ENCODE results near the gene SLC5A11.

Gene SLC5A11

DNA sequence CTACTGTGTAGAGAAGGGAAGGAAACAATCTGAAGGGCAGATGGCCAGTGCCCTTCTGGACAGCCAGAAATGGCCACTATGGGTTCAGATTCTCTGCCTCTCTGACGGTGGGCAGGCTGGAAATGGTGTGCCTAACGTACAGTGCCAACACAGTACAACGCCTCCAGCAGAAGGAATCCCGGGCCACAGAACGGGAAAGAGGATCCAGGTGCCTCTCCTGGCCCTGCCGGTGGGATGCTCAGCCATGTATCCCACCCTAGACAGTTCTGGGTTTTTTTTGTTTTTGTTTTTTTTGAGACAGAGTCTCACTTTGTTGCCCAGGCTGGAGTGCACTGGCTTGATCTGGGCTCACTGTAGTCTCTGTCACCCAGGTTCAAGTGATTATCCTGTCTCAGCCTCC, 71.5 kb downstream of the SLC5A11 start:
- in situ Hi-C loops (cut with MboI; ENCODE audit: low sequenced_read_pairs), result no loop called here

- in situ Hi-C loops (cut with MboI; ENCODE audit: low sequenced_read_pairs), result no loop called here
Measured at GRCh38 chr16:24917891-24918290, 72.1 kb downstream of the SLC5A11 start.

GRCh38 chr16:24918641-24919040, 72.9 kb downstream of the SLC5A11 start:
- in situ Hi-C loops (cut with MboI; ENCODE audit: low sequenced_read_pairs), result no loop called here

GRCh38 chr16:24919536-24919935, 73.8 kb downstream of the SLC5A11 start:
- in situ Hi-C loops (cut with MboI; ENCODE audit: low sequenced_read_pairs), result no loop called here

- in situ Hi-C loops (cut with MboI; ENCODE audit: low sequenced_read_pairs), result no loop called here
Measured at GRCh38 chr16:24920568-24920967, 74.8 kb downstream of the SLC5A11 start.

- in situ Hi-C loops (cut with MboI; ENCODE audit: low sequenced_read_pairs), result no loop called here
Measured at GRCh38 chr16:24921229-24921628, 75.5 kb downstream of the SLC5A11 start.

GRCh38 chr16:24925163-24925562, 79.4 kb downstream of the SLC5A11 start:
- in situ Hi-C loops (cut with MboI; ENCODE audit: low sequenced_read_pairs), result no loop called here

DNA sequence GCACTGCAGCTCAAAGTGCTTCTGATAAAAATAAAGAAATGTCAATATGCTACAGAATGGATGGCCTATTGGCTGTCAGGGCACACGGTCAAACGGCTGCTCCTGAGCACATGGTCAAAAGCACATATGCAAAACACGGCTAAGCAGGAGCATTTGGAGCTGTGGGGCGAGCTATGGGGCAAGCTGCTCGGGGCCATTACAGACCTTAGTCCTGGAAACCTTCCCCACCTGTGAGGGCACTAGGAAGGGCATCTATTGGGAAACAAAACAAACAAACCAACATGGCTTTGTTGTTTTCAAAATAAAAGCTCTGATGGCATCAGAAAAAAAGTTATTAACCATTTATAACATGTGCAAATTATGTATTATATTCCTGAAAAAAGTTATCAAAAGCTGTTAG, 83.6 kb downstream of the SLC5A11 start:
- in situ Hi-C loops (cut with MboI; ENCODE audit: low sequenced_read_pairs), result no loop called here

DNA sequence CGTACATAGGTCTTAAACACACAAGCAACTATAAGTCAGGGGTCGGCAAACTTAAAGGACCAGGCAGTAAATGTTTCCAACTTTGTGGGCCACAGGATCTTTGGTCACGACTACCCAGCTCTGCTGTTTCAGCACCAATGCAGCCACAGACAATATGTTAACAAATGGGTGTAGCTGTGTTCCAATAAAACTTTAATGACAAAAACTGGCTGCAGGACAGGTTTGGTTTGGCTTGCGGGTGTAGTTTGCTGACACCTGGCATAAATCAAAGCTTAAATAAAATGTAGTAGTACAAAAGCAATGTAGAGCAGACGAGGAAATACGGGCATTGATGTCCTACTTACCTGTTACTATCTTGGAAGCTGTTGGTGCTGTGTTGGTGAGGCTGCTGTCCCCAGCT, 84.7 kb downstream of the SLC5A11 start:
- in situ Hi-C loops (cut with MboI; ENCODE audit: low sequenced_read_pairs), result no loop called here

GRCh38 chr16:24931091-24931490, 85.3 kb downstream of the SLC5A11 start:
- in situ Hi-C loops (cut with MboI; ENCODE audit: low sequenced_read_pairs), result no loop called here

GRCh38 chr16:24935336-24935735, 89.6 kb downstream of the SLC5A11 start:
- in situ Hi-C loops (cut with MboI; ENCODE audit: low sequenced_read_pairs), result no loop called here

- in situ Hi-C loops (cut with MboI; ENCODE audit: low sequenced_read_pairs), result no loop called here
Measured at GRCh38 chr16:24936151-24936550, 90.4 kb downstream of the SLC5A11 start.

DNA sequence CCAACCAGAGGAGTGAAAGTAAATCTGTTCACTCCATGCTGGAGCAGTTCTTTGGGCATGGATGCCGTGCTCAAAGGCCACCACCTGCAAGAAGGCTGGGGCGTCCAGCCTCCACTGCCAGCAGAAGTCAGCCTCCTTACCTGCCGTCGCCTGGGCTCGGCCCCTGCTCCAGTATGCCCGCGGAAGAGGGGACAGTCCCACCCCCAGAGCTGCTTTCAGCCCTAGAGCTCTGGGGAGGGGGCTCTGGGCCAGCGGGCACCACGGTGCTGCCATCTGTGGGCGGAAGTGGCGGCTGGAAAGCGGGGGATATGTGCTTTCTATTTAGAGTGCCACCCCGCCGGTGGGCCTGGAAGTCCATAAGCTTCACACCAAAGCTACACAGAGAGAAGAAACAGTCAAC, 93.5 kb downstream of the SLC5A11 start:
- in situ Hi-C loops (cut with MboI; ENCODE audit: low sequenced_read_pairs), result no loop called here

- in situ Hi-C loops (cut with MboI; ENCODE audit: low sequenced_read_pairs), result no loop called here
Measured at GRCh38 chr16:24939738-24940137, 94.0 kb downstream of the SLC5A11 start.

DNA sequence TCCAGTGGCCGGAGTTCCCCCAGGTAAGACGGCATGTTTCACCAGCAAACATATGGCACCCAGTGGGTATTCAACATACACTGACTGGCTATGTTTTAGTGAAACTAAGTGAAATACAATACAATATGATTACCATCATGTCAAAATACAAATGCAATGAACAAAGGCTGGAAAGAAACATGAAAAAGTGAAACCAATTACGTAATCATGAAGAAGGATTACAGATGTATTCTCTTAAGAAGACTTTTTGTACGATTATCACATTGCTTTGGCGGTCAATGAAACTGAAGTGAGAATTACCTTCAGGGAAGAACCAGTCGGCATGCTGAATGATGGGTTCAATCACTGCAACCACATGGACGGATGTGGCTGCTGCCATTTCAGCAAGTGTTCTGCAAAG, 97.7 kb downstream of the SLC5A11 start:
- in situ Hi-C loops (cut with MboI; ENCODE audit: low sequenced_read_pairs), result no loop called here

DNA sequence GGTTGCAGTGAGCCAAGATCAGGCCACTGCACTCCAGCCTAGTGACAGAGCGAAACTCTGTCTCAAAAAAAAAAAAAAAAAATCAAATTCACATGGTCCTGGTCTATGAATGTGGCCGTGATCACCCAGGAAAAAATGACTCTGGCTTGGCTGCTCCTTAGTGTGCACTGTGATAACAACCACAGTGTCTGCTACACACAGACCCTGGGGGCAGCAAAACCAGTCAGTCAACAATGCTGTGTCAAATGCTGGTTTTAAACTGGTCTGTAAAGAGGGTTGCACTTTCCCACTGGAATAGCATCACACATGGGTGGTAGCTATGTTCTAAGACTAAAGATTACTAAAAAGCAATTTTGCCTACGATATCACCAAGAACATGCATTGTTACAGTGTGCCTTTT, 98.4 kb downstream of the SLC5A11 start:
- in situ Hi-C loops (cut with MboI; ENCODE audit: low sequenced_read_pairs), result no loop called here

- in situ Hi-C loops (cut with MboI; ENCODE audit: low sequenced_read_pairs), result no loop called here
Measured at GRCh38 chr16:24946155-24946554, 100.4 kb downstream of the SLC5A11 start.

GRCh38 chr16:24950275-24950674, 104.5 kb downstream of the SLC5A11 start:
- in situ Hi-C loops (cut with MboI; ENCODE audit: low sequenced_read_pairs), result no loop called here

DNA sequence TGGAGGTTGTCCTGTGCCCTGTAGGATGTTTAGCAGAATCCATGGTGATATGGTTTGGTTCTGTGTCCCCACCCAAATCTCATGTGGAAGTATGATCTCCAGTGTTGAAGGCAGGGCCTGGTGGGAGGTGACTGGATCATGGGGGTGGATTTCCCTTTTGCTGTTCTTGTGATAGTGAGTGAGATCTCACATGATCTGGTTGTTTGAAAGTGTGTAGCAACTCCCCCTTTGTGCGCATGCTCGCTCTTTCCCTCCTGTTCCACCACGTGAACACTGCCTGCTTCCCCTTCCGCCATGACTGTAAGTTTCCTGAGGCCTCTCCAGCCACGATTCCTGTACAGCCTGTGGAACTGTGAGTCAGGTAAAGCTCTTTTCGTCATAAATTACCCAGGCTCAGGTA, 107.5 kb downstream of the SLC5A11 start:
- in situ Hi-C loops (cut with MboI; ENCODE audit: low sequenced_read_pairs), result no loop called here

DNA sequence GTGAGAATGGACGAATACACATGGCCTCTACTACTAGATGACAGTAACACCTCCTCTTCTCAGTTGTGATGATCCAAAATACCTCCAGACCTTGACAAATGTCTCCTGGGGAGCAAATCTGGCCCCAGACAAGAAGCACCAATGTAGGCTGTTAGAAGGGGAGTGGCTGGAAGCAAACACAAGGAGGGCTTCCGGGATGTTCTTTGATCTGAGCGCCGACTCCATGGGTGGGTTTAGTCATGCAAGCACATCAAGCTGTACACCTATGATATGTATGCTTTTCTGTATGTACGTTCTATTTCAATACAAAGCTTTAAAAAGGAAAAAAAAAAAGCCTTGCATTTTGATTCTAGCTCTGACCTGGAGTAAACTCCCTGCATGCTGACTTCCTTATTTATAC, 108.0 kb downstream of the SLC5A11 start:
- in situ Hi-C loops (cut with MboI; ENCODE audit: low sequenced_read_pairs), result no loop called here

- in situ Hi-C loops (cut with MboI; ENCODE audit: low sequenced_read_pairs), result no loop called here
Measured at GRCh38 chr16:24954137-24954536, 108.4 kb downstream of the SLC5A11 start.

GRCh38 chr16:24955975-24956731, 110.4 kb downstream of the SLC5A11 start:
- in situ Hi-C loops (cut with MboI; ENCODE audit: low sequenced_read_pairs), result no loop called here

DNA sequence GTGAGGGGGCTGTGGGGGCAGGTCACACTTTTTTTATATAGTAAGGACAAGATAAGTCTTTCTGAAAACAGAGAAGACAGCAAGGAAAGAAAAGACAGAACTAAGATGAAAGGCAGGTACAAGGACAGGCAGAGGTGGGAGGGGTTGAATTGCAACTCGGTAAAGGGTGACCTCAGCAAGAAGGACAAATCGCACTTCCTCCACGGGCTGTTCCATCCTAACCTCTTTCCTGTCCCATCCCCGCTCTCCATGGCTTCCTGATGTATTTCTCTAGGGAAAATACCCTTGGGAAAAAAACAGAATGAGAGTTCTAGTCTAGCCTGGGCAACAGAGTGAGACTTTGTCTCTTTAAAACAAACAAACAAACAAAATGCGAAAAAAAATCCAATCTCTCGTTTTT, 112.1 kb downstream of the SLC5A11 start:
- in situ Hi-C loops (cut with MboI; ENCODE audit: low sequenced_read_pairs), result no loop called here
